GM23248 (cell line): Measurements from ENCODE around the gene IDH3G.

Experiments
- EZH2 ChIP-seq: fragments of 200-600 bp; sonication (generic); IDR thresholded peaks from 2 replicates; pipeline ENCODE4 v1.6.1; 2018; ENCODE audit warnings: antibody characterized with exemption, mild to moderate bottlenecking; ENCODE audit not compliant: insufficient read depth, poor library complexity, severe bottlenecking
- EZH2phosphoT487 ChIP-seq: fragments of 200-600 bp; sonication (generic); IDR thresholded peaks from 2 replicates; pipeline ENCODE4 v1.6.1; 2018; ENCODE audit warnings: antibody characterized with exemption, moderate library complexity, mild to moderate bottlenecking, low read depth; ENCODE audit not compliant: insufficient read depth

- TF ChIP-seq EZH2 = no peak
- TF ChIP-seq EZH2phosphoT487 = no peak
Measured at GRCh38 chrX:153806999-153807575, 12.9 kb upstream of the IDH3G start.
